ENCODE measurements around the gene TRIM72.

GRCh38 chr16:31221357-31222160 is 7.6 kb downstream of the TRIM72 start:
- TF ChIP-seq SRF (IDR thresholded peaks at IDR 0.05; ENCODE audit: low read depth, low read length): no peak
- no peak for TF ChIP-seq CHD7 (IDR thresholded peaks at IDR 0.05; ENCODE audit: insufficient replicate concordance, low read length)
- TF ChIP-seq GABPA (IDR thresholded peaks at IDR 0.05; ENCODE audit: borderline replicate concordance, insufficient read depth, low read length): no peak
- no peak for TF ChIP-seq TAF1 (IDR thresholded peaks at IDR 0.05; ENCODE audit: low read depth, low read length)
- no peak for TF ChIP-seq CTCF (IDR thresholded peaks at IDR 0.05; ENCODE audit: control extremely low read depth in 1 of 3, insufficient read depth in 1 of 3, low read depth in 1 of 3, low read length in 3 of 3)

Measured in H1 (cell line).